T-helper 1 cell (primary cell): Measurements from ENCODE around the gene NR0B1.

ENCODE experiments used
- DNase-seq, 5 donors: peaks; one replicate each; pipeline ENCODE4 v3.0.0-alpha.2; 2012 to 2020

Gene NR0B1

GRCh38 chrX:30262763-30263162 is 46.4 kb downstream of the NR0B1 start:
- DNase-seq = no peak

- no peak for DNase-seq
Observed at GRCh38 chrX:30261012-30261411, 48.2 kb downstream of the NR0B1 start.

- no peak for DNase-seq
Observed at GRCh38 chrX:30259927-30260326, 49.3 kb downstream of the NR0B1 start.
